ENCODE results near the gene ANGPTL4.
A peak's percentile ranks its signal among the peaks of the same experiment; 100 is the strongest.

The ANGPTL4 gene

DNA sequence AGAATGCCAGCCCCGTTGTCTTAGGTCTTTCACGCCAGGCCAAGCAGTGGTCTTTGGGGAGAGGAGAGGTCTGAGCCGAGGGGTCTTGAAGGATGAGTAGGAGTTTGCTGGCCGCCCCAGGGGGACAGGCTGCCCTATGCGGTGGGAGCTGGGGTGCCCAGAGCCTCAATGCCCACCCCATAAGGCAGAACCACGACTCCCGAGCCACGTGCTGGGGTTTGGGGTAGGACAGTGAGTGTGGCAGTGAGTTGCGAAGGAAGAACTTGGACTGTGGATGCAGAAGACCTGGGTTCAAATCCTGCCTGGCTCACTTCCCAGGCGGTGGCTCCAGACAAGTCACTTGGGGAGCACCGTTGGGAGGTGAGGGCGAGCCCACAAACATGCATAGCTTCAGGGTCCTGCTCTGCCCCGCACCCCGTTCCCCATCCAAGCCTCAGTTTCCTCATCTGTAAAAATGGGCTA lies 31.7 kb downstream of the ANGPTL4 start:
- Histone ChIP-seq H3K9me3 (ENCODE audit: control extremely low read depth in 1 of 5, control insufficient read depth in 4 of 5, insufficient read depth in 2 of 5, low read depth in 1 of 5, low read length in 4 of 5) (no peaks in the 10 kb centered on the region), H3K4me3 (ENCODE audit: control insufficient read depth in 1 of 7, extremely low read depth in 1 of 7, insufficient read depth in 4 of 7, low read depth in 2 of 7, low read length in 6 of 7) (no peak overlapping the region), H3K27me3 (replicated peaks in 2 of 5; ENCODE audit: control insufficient read depth in 4 of 5, insufficient read depth in 5 of 5, low read length in 4 of 5) (no peaks in the 10 kb centered on the region), H3K36me3 (ENCODE audit: control insufficient read depth in 4 of 4, insufficient read depth in 4 of 4, low read length in 3 of 4) (peaks cover 5 to 21% (median 16%) of the 10 kb centered on the region in 4 experiments), H3K4me1 (ENCODE audit: control extremely low read depth in 1 of 4, control insufficient read depth in 4 of 4, insufficient read depth in 4 of 4, low read length in 3 of 4) (peaks cover 0 to 30% (median 23%) of the 10 kb centered on the region in 4 experiments), H3K27ac (ENCODE audit: insufficient read depth in 1 of 2, low read depth in 1 of 2, low read length in 2 of 2, poor library complexity in 1 of 2, severe bottlenecking in 2 of 2) (no peak overlapping the region)
- 96% methylated on average over 14 of the region's 14 CpGs for WGBS (ENCODE audit: insufficient coverage)
- CTCF ChIA-PET, result interaction anchor here (1.0 kb wide), 2 partner anchors 41 to 43 kb away, joined by 4 to 9 read pairs; no protein-coding TSS in a partner anchor
- POLR2A ChIA-PET, result interaction anchor here (1.0 kb wide), 1 partner anchor 38 kb away, joined by 3 read pairs; no protein-coding TSS in a partner anchor
- no peak for DNase-seq

DNA sequence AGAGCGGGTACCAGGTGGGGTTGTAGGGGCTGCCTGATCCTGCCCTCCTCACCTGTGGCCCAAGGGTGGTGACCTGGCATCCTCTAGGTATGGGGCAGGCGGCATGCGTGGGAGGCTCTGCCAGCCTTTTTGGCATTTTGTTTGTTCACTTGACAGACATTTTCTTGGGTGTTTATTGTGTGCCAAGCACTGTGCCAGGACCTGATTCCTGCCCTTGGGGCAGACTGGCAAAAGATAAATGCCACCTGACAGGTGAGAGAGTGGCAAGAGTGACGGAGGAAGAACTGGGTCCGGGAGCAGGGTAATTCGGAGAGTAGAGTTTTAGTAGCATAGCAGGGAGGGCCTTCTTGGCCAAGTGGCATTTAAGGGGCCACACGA lies 32.2 kb downstream of the ANGPTL4 start:
- ChIA-PET CTCF (interaction anchor here (1.0 kb wide), 2 partner anchors 42 to 43 kb away, joined by 4 to 9 read pairs; no protein-coding TSS in a partner anchor), POLR2A (interaction anchor here (1.0 kb wide), 1 partner anchor 39 kb away, joined by 3 read pairs; no protein-coding TSS in a partner anchor)
- peaks cover 5 to 21% (median 16%) of the 10 kb centered on the region in 4 experiments for H3K36me3 ChIP-seq (ENCODE audit: control insufficient read depth in 4 of 4, insufficient read depth in 4 of 4, low read length in 3 of 4)
- no peak overlapping the region for H3K4me3 ChIP-seq (ENCODE audit: control insufficient read depth in 1 of 7, extremely low read depth in 1 of 7, insufficient read depth in 4 of 7, low read depth in 2 of 7, low read length in 6 of 7)
- H3K9me3 ChIP-seq (ENCODE audit: control extremely low read depth in 1 of 5, control insufficient read depth in 4 of 5, insufficient read depth in 2 of 5, low read depth in 1 of 5, low read length in 4 of 5), result no peaks in the 10 kb centered on the region
- no peak for DNase-seq
- 96% methylated on average over 6 of the region's 7 CpGs for WGBS (ENCODE audit: insufficient coverage)
- H3K27me3 ChIP-seq (replicated peaks in 2 of 5; ENCODE audit: control insufficient read depth in 4 of 5, insufficient read depth in 5 of 5, low read length in 4 of 5), result no peaks in the 10 kb centered on the region
- H3K27ac ChIP-seq (ENCODE audit: insufficient read depth in 1 of 2, low read depth in 1 of 2, low read length in 2 of 2, poor library complexity in 1 of 2, severe bottlenecking in 2 of 2), result no peak overlapping the region
- H3K4me1 ChIP-seq (ENCODE audit: control extremely low read depth in 1 of 4, control insufficient read depth in 4 of 4, insufficient read depth in 4 of 4, low read length in 3 of 4), result peaks cover 0 to 30% (median 19%) of the 10 kb centered on the region in 4 experiments

DNA sequence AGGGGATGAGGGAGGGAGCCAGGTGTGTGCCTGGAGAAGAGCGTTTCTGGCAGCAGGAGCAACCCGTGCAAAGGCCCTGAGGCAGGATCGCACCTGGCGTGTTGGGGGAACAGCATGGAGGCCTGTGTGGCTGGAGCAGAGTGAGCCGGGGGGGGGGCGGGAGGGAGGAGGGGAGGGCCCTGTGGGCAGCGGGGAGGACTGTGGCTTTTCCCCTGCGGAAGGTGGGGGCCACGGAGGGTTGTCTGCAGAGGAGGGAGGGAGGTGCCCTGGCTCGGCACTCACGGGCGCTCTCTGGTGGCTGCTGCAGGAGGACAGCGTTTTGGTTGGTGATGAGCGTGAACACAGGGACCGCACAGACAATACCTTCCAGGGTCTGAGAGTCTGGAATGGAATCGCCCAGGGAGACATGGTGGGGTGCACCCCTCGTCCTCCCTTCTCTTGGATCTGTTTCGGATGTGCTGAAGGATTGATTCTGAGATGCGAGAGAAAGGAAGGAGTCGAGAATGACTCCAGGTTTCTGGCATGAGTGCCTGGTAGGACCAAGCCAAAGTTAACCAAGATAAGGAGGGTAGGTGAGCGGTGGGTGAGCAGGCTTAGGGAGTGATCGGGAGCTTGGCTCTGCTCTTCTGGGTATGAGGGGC lies 32.7 kb downstream of the ANGPTL4 start:
- Histone ChIP-seq H3K27ac (ENCODE audit: insufficient read depth in 1 of 2, low read depth in 1 of 2, low read length in 2 of 2, poor library complexity in 1 of 2, severe bottlenecking in 2 of 2) (no peak overlapping the region), H3K4me1 (ENCODE audit: control extremely low read depth in 1 of 4, control insufficient read depth in 4 of 4, insufficient read depth in 4 of 4, low read length in 3 of 4) (peaks cover 0 to 25% (median 14%) of the 10 kb centered on the region in 4 experiments), H3K27me3 (replicated peaks in 2 of 5; ENCODE audit: control insufficient read depth in 4 of 5, insufficient read depth in 5 of 5, low read length in 4 of 5) (no peaks in the 10 kb centered on the region), H3K36me3 (ENCODE audit: control insufficient read depth in 4 of 4, insufficient read depth in 4 of 4, low read length in 3 of 4) (peaks cover 5 to 20% (median 16%) of the 10 kb centered on the region in 4 experiments), H3K9me3 (ENCODE audit: control extremely low read depth in 1 of 5, control insufficient read depth in 4 of 5, insufficient read depth in 2 of 5, low read depth in 1 of 5, low read length in 4 of 5) (no peaks in the 10 kb centered on the region), H3K4me3 (ENCODE audit: control insufficient read depth in 1 of 7, extremely low read depth in 1 of 7, insufficient read depth in 4 of 7, low read depth in 2 of 7, low read length in 6 of 7) (no peak overlapping the region)
- peak; percentile 70 to 78 (median 77) for DNase-seq
- 96% methylated on average over 10 of the region's 22 CpGs for WGBS (ENCODE audit: insufficient coverage)
- ChIA-PET POLR2A (no interaction called here), CTCF (interaction anchor here (1.0 to 3.8 kb wide), 2 partner anchors 43 to 44 kb away, joined by 4 to 30 read pairs; no protein-coding TSS in a partner anchor)

DNA sequence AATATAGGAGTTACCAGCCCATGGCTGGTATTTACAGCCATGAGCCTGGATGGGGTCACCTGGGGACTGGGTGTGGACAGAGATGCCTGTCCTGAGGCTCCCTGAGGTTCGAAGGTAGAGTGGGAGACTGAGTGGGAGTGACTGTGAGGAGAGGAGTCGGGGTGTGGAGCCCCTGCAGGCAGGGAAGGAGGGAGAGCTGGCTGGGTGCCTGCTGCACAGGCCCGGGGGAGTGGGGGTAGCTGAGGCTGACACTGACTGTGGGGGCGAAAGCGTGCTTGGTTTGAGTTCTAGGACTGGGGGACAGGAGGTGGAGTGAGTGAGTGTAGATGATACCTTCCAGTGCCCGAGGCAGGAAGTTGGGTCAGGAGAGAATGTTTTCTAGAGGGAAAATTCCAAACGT lies 33.3 kb downstream of the ANGPTL4 start:
- 89% methylated on average over 6 of the region's 7 CpGs for WGBS (ENCODE audit: insufficient coverage)
- ChIA-PET CTCF (interaction anchor here (1.0 to 3.8 kb wide), 3 partner anchors 12 to 130 kb away, joined by 3 to 30 read pairs (median 4); no protein-coding TSS in a partner anchor), POLR2A (no interaction called here)

DNA sequence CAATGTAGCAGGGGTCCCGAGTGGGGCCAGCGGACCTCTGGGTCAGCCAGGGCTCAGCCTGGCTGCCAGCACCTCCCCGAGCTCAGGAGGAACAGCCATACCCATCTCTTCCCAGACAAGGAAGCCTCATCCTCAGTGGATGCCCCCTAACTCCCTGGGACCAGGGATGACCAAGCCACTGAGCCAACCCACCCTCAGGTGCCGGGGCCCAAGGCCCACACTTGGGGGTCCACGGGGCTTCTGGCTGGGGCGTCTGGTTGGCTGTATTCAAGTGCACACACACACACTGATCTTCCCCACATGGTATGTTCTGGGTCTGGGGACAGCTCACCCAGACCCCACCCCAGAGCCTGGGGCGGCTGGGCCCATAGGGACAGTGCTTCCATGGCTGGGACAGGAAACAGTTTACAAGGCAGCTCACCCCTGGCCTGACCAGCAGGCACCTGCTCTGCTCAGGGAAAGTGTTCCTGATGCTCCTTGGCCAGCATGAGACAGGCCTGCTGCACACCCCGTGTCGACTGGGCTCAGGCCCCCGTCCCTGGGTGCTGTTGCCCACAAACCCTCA lies 33.9 kb downstream of the ANGPTL4 start:
- Histone ChIP-seq H3K4me1 (ENCODE audit: control extremely low read depth in 1 of 4, control insufficient read depth in 4 of 4, insufficient read depth in 4 of 4, low read length in 3 of 4) (peaks cover 0 to 16% (median 7%) of the 10 kb centered on the region in 4 experiments), H3K27me3 (replicated peaks in 2 of 5; ENCODE audit: control insufficient read depth in 4 of 5, insufficient read depth in 5 of 5, low read length in 4 of 5) (no peaks in the 10 kb centered on the region), H3K4me3 (ENCODE audit: control insufficient read depth in 1 of 7, extremely low read depth in 1 of 7, insufficient read depth in 4 of 7, low read depth in 2 of 7, low read length in 6 of 7) (no peak overlapping the region), H3K36me3 (ENCODE audit: control insufficient read depth in 4 of 4, insufficient read depth in 4 of 4, low read length in 3 of 4) (peaks cover 10 to 31% (median 22%) of the 10 kb centered on the region in 4 experiments), H3K9me3 (ENCODE audit: control extremely low read depth in 1 of 5, control insufficient read depth in 4 of 5, insufficient read depth in 2 of 5, low read depth in 1 of 5, low read length in 4 of 5) (no peaks in the 10 kb centered on the region), H3K27ac (ENCODE audit: insufficient read depth in 1 of 2, low read depth in 1 of 2, low read length in 2 of 2, poor library complexity in 1 of 2, severe bottlenecking in 2 of 2) (no peak overlapping the region)
- POLR2A ChIA-PET, result no interaction called here
- CTCF ChIA-PET, result interaction anchor here (1.0 to 3.8 kb wide), 3 partner anchors 11 to 130 kb away, joined by 3 to 30 read pairs (median 4); no protein-coding TSS in a partner anchor
- no peak for DNase-seq
- WGBS (ENCODE audit: insufficient coverage), result 96% methylated on average over 9 of the region's 10 CpGs

More for the DNA sequence above, 33.3 kb downstream of the ANGPTL4 start:
- H3K4me1 ChIP-seq (ENCODE audit: control extremely low read depth in 1 of 4, control insufficient read depth in 4 of 4, insufficient read depth in 4 of 4, low read length in 3 of 4), result peaks cover 0 to 19% (median 9%) of the 10 kb centered on the region in 4 experiments
- peaks cover 9 to 26% (median 18%) of the 10 kb centered on the region in 4 experiments for H3K36me3 ChIP-seq (ENCODE audit: control insufficient read depth in 4 of 4, insufficient read depth in 4 of 4, low read length in 3 of 4)
- no peak overlapping the region for H3K4me3 ChIP-seq (ENCODE audit: control insufficient read depth in 1 of 7, extremely low read depth in 1 of 7, insufficient read depth in 4 of 7, low read depth in 2 of 7, low read length in 6 of 7)
- no peaks in the 10 kb centered on the region for H3K9me3 ChIP-seq (ENCODE audit: control extremely low read depth in 1 of 5, control insufficient read depth in 4 of 5, insufficient read depth in 2 of 5, low read depth in 1 of 5, low read length in 4 of 5)
- no peak for DNase-seq
- H3K27me3 ChIP-seq (replicated peaks in 2 of 5; ENCODE audit: control insufficient read depth in 4 of 5, insufficient read depth in 5 of 5, low read length in 4 of 5), result no peaks in the 10 kb centered on the region
- no peak overlapping the region for H3K27ac ChIP-seq (ENCODE audit: insufficient read depth in 1 of 2, low read depth in 1 of 2, low read length in 2 of 2, poor library complexity in 1 of 2, severe bottlenecking in 2 of 2)

DNA sequence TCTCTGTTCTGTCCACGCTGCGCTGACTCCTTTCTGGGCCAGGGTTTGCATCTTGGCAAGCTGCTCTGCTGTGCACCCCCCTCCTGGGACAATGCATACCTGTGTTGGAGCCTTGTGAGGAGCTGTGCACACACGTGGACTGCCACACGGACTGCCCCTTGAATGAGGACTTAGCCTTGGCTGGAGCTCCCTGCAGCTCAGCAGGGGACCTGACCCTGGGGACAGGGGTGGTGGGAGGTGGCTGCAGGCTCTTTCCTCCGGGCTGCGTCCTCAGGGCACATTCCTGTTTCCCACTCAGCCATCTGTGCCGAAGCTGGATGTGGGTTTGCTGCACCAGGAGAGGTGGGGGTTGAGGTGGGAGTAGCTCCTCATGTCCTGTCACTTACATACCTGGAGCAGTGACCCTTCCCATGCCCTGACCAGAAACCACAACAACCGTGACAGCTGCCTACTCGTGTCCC lies 34.4 kb downstream of the ANGPTL4 start:
- peaks cover 10 to 36% (median 27%) of the 10 kb centered on the region in 4 experiments for H3K36me3 ChIP-seq (ENCODE audit: control insufficient read depth in 4 of 4, insufficient read depth in 4 of 4, low read length in 3 of 4)
- POLR2A ChIA-PET, result interaction anchor here (0.6 kb wide), 1 partner anchor 81 kb away, joined by 3 read pairs; no protein-coding TSS in a partner anchor
- H3K4me1 ChIP-seq (ENCODE audit: control extremely low read depth in 1 of 4, control insufficient read depth in 4 of 4, insufficient read depth in 4 of 4, low read length in 3 of 4), result peaks cover 0 to 16% (median 7%) of the 10 kb centered on the region in 4 experiments

More for the DNA sequence above, 34.4 kb downstream of the ANGPTL4 start:
- H3K9me3 ChIP-seq (ENCODE audit: control extremely low read depth in 1 of 5, control insufficient read depth in 4 of 5, insufficient read depth in 2 of 5, low read depth in 1 of 5, low read length in 4 of 5), result no peaks in the 10 kb centered on the region
- H3K27me3 ChIP-seq (replicated peaks in 2 of 5; ENCODE audit: control insufficient read depth in 4 of 5, insufficient read depth in 5 of 5, low read length in 4 of 5), result no peaks in the 10 kb centered on the region
- 87% methylated on average over 8 of the region's 9 CpGs for WGBS (ENCODE audit: insufficient coverage)
- CTCF ChIA-PET, result interaction anchor here (0.7 to 3.8 kb wide), 5 partner anchors 11 to 131 kb away, joined by 3 to 30 read pairs (median 4); no protein-coding TSS in a partner anchor
- H3K4me3 ChIP-seq (ENCODE audit: control insufficient read depth in 1 of 7, extremely low read depth in 1 of 7, insufficient read depth in 4 of 7, low read depth in 2 of 7, low read length in 6 of 7), result no peak overlapping the region
- H3K27ac ChIP-seq (ENCODE audit: insufficient read depth in 1 of 2, low read depth in 1 of 2, low read length in 2 of 2, poor library complexity in 1 of 2, severe bottlenecking in 2 of 2), result no peak overlapping the region
- DNase-seq, result no peak

Data from common myeloid progenitor, CD34-positive (primary cell).